Measurements from ENCODE around the gene ATP6V0A1. TPM values are rescaled to one million over a fixed set of nuclear protein-coding genes. Genes with fewer than 3 reads are reported as not detected.
A peak's percentile ranks its signal among the peaks of the same experiment; 100 is the strongest.
"Not testable (repeated sequence)": the region's sequence is repeated elsewhere in the genome, so short reads cannot be mapped to it uniquely, and the experiment has no call there.

The ATP6V0A1 gene
- total RNA-seq, 1 donor from 2014 or later: 44.1 TPM

- DNase-seq (ENCODE audit: extremely low read depth, low read depth, low spot score): not testable (repeated sequence)
Observed at GRCh38 chr17:42555961-42556617, 97.4 kb downstream of the ATP6V0A1 start.

- no peak for DNase-seq (ENCODE audit: extremely low read depth, low read depth, low spot score)
Observed at GRCh38 chr17:42559075-42559474, 100.4 kb downstream of the ATP6V0A1 start.

GRCh38 chr17:42560246-42560645, 101.6 kb downstream of the ATP6V0A1 start:
- DNase-seq (ENCODE audit: extremely low read depth, low read depth, low spot score): no peak

GRCh38 chr17:42561897-42562387, 103.3 kb downstream of the ATP6V0A1 start, which contains the start of gene COASY:
COASY (plus strand) TSS chr17:42562148; CDS start chr17:42562623, 475 bp downstream.
- DNase-seq (ENCODE audit: extremely low read depth, low read depth, low spot score): peak; percentile 96

GRCh38 chr17:42562388-42563142, 103.9 kb downstream of the ATP6V0A1 start:
- no peak for DNase-seq (ENCODE audit: extremely low read depth, low read depth, low spot score)

- DNase-seq (ENCODE audit: extremely low read depth, low read depth, low spot score): no peak
Observed at GRCh38 chr17:42563143-42563509, 104.4 kb downstream of the ATP6V0A1 start.

GRCh38 chr17:42563543-42563942, 104.9 kb downstream of the ATP6V0A1 start:
- DNase-seq (ENCODE audit: extremely low read depth, low read depth, low spot score): no peak

GRCh38 chr17:42563950-42564349, 105.3 kb downstream of the ATP6V0A1 start:
- no peak for DNase-seq (ENCODE audit: extremely low read depth, low read depth, low spot score)

GRCh38 chr17:42564815-42565522, 106.3 kb downstream of the ATP6V0A1 start:
- DNase-seq (ENCODE audit: extremely low read depth, low read depth, low spot score): no peak

GRCh38 chr17:42565523-42566214, 107.0 kb downstream of the ATP6V0A1 start:
- DNase-seq (ENCODE audit: extremely low read depth, low read depth, low spot score): no peak

GRCh38 chr17:42566215-42566882, 107.7 kb downstream of the ATP6V0A1 start:
- no peak for DNase-seq (ENCODE audit: extremely low read depth, low read depth, low spot score)

- DNase-seq (ENCODE audit: extremely low read depth, low read depth, low spot score): no peak
Observed at GRCh38 chr17:42566883-42567573, 108.3 kb downstream of the ATP6V0A1 start, which contains the start of gene MLX. MLX (plus strand) TSS chr17:42567100; CDS start chr17:42567125, 25 bp downstream.

- no peak for DNase-seq (ENCODE audit: extremely low read depth, low read depth, low spot score)
Observed at GRCh38 chr17:42568341-42569111, 109.8 kb downstream of the ATP6V0A1 start.

- DNase-seq (ENCODE audit: extremely low read depth, low read depth, low spot score): no peak
Observed at GRCh38 chr17:42571435-42572225, 113.0 kb downstream of the ATP6V0A1 start.
